GM19397 (cell line): ENCODE results near the gene ASTN2.

Experiments used
- ATAC-seq: cut with Tn5 transposase; IDR thresholded peaks from one replicate; pipeline ENCODE4 v1.9.1; 2021; ENCODE audit warnings: mild to moderate bottlenecking, moderate library complexity; ENCODE audit not compliant: unreplicated experiment

The ASTN2 gene

DNA sequence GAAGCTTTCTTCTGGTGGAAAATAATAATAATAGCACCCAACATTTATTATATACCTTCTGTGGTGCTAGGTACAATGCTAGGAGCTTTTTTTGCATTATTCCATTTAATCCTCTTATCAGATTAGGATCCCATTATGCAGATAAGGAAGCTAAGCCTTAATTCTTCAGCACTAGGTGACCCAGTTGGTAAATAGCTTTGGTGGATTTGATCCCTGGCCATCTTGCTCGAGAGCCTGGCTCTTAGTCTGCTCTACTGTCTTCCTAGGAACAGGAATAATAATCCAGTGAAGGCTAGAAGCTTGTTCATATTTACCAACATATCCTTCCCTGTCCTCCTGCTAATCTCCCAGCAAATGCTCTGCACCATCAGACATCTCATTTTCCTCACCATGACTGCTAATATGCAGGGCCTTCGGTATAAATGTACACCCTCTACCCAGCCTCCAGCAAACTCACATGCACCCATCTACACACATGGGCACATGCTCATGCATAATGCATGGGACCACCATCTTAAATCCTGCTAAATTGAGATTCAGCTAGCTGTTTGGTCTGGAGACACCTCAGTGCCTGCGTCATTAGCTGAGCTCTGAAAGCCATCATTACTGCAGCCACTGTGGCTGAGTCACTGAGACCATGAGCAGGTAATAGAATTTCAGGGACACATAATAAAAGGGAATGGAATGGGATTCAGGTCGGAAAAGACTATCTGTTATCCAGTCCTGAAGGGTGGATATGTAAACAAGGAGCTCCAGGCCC is 640.3 kb downstream of the ASTN2 start:
- no peak for ATAC-seq

DNA sequence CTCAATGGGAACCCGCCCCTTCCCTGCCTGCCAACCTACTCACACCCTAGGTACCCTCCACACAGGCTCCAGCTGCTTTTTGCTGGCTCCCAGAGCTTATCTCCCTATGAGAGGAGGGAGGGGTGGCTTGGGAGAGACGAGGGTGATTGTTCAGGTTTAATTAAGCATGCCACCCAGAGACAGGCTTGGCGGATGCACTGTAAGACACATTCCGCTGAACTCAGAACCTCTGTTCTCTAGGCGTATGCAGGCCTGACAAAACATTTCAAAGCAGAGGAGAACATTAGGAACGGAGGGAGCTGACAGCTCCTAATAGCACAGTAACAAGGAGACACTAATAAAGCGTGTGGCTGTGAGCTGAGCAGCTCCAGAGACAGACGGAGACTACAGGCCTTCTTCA is 647.6 kb downstream of the ASTN2 start:
- no peak for ATAC-seq

DNA sequence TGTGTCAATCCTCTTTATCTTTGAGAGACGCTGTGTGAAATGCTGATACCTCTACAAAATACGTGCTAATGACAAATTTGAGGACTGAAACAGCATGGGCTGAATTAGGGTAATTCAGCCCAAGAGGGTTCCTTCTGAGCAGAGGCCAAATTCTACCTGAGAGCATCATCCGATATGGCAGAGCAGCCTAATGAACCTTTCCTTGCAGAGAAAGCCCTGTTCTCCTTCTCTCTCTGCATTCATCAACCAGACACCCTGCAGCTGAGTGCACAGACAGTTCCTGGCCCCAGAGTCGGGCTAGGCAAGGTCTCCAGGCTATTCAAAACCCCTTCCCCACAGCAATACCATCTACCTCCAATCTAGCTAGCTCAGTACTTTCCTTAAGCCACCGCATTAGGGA is 649.8 kb downstream of the ASTN2 start:
- no peak for ATAC-seq

DNA sequence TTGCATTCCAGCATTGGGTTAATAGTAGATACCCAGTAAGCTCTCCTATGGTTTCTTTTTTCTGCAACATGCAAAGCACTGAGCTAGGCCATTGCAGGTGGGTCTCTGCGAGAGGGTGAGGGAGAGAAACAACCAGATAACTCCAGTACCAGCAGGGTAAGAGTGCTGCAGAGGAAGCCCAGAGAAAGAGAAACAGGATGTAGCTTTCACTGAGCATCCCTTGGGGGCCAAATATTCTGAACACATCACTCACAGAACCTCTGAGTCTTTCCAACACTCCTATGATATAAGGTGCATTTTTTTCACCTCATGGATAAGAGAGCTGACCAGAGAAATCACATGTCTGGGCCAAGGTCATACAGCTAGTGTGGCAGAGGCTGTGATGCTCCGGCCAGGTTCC is 651.1 kb downstream of the ASTN2 start:
- ATAC-seq, result no peak

DNA sequence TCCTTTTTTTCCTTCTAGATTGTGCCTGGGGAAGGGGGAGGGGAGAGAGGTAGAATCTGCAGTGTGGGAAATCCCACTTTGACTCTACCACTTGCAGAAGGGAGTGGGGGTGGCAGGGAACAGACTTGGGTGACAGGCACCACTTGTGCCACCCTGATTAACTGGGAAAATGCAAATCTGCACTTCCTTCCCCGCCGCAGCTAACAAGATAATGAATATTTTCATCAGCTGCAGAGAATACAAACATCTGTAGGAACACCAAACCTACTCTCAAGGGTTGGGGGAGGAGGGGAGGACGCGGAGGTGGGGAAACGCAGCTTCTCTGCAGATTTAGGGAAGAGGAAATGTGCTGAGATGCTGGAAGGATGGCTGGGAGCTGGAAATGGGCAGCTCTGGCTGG is 654.2 kb downstream of the ASTN2 start:
- ATAC-seq, result no peak

DNA sequence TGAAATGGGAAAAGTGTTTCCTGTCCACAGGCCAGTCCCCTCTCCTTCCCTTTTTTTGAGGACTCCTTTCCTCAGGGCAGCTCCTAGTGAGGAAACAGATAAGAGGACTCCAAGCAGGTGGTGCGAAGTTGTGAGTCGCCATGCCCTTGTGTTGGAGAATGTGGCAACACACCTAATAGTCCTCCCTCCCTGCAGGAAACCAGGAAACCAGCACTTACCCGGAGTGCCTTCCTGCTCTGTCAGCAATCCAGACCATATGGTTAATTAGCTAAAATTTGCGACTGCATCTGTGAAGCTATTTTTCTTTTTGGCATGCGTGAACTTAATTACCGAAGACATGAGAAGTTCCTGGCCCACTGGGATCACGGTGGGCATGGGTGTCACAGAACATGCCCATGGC is 657.8 kb downstream of the ASTN2 start:
- ATAC-seq, result no peak

DNA sequence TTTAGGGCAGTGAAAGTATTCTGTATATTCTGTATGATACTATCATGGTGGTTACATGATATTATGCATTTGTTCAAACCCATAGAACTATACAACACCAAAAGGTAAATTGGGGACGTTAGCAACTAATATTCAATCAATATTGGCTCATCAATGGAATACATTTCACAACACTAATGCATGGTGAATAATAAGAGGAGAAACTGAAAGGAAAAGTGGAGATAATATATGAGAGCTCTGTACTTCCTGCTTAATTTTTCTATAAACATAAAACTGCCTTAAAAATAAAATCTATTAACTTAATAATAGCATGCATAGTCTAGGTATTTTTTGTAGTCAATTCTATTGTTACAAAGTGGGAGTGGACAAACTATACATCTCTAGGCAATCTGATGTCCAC is 661.5 kb downstream of the ASTN2 start:
- no peak for ATAC-seq

DNA sequence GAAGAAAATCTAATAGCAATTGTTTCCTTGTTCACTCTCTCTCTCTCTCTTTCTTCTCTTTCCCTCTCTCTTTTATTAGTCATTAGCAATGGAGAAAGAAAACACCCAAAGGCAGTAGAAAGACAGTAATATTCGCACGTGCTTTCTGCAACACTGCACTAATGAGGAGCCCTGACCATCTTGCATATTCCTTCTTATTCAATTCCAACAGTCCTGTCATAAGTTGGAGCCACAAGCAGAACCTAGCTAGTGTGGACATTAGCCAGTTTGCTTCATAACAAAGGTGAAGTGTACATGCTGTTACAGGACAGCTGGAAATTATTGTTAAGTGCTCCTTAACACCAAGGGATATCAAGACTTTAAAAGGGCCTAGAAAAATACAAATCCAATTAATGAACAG is 664.3 kb downstream of the ASTN2 start:
- no peak for ATAC-seq

DNA sequence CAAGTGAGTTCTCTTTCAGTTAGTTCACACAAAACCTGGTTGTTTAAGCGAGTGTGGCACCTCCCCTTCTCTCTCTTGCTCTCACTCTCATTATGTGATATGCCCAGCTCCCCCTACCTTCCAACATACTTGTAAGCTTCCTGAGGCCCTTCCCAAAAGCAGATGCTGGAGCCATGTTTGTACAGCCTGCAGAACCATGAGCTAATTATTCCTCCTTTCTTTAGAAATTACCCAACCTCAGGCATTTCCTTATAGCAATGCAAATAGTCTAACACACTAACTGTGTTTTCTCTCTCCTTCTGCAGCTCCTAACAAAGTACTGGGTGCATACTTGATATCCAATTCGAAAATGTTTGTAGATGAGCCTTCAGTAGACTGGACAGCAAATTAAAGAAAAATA is 665.1 kb downstream of the ASTN2 start:
- ATAC-seq, result no peak

DNA sequence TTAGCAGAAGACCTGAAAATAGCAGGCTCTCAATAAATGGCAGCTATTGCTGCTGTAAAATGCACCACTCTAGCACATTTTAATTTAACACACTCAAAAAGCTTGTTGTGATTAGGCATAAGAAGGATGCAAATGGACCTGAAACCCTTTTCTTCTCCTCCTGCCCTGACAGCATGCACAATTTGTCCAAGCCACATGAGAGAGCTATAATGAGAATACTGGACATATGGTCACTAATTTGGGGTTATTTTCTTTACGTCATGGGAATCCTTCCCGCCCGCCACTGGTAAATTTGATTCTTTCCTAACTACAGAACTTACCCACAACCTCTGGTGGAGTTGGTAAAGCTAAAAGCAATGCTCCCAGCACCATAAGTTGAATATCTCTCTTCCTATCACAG is 665.7 kb downstream of the ASTN2 start:
- ATAC-seq, result no peak

DNA sequence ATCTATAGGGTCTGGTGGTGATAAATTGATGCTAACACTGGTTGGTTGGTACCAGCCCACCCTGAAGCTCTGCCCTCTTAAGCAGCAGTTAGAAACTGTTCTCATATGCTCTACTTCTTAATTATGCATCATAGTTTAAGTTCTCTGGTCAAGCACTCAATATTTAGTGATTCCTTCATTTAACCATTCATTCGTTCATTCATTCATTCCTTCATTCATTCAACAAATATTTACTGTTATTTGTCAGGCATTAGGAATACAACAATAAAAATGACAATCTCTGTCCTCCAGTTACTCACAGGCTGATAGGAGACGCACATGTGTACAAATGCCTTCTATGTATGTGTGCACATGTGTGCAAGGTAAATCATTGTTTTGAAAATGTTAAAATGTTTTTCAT is 673.1 kb downstream of the ASTN2 start:
- no peak for ATAC-seq

DNA sequence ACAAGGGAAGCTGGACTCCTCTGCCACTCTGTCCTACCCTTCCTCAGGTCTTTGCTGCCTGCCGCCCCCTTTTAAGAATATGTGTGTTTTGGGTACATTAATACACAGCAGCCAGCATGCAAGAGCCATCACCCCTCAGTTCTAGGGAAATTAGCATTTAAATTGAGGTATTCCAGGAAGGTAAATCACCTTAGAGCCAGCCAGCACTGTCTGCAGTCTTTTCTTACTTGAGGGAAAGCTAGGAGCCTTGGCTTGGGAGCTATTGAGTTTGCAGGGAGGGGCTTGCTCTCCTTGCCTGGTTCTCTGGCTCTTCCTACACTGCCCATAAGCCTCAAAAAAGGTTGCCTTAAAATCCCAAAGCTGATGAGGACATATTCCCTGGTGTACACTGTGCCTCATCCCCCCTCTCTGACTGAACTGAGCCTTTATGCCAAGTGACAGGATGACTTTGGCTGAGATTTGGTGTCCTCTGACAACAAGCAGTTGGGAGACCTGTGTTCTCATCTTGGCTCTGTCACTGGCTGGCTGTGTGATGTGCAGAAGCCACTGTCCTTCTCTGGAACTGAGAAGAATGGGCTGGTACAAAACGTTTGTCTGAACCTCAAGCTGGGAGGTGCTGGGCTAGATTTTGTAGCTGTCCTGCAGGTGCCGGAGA is 673.6 kb downstream of the ASTN2 start:
- ATAC-seq, result no peak

DNA sequence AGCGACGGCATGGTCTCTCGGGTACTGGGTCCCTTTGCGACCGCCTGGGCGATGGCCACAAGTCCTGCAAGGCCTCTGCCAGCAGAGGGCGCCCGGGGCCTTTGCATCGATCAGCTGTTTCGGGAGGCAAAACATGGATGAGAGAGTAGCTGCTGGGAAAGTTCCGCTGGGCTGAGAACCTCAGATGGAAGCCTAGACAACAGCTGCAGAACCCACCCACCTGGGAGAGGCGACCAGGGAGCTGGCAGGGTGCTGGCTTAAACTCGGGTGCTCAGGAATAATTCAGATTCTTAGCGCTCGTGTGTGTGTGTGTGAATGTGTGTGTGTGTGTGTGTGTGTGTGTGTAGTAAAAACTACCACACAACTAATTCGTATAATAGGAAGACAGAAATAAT is 677.7 kb downstream of the ASTN2 start:
- ATAC-seq, result peak; percentile 56

DNA sequence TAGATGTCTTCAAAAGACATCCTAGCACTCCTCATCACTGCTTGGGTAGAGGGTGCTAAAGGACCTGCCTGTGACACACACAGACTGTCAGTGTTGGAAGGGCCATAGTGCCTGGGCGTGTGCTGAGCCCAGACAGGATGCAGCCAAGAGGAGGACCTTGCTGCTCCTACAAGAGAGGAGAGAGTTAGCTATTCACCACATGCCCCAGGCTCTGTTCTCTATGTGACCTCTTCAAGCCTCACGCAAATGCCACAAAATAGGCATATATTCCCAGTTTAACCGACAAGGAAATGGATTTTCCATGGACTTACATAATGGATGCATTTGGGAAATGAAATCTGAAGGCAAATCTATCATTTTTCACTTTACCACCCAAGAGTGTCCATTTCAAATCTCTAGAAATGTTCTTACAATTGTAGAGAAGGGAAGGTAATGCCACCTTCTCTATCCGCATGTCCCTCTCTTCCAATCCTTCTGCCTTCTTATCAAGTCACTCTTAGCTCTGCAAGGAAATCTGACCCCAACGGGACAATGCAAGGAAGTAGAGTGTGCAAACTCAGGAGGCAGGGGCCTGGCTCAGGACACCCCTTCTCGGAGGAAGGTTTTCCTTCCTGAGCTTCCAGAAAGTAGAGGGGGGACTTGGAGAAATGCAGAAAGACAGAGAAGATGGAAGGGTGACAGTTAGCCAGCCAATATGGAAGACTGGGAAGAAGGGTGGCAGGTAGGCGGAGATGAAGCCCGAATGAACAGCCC is 678.3 kb downstream of the ASTN2 start:
- ATAC-seq, result no peak

DNA sequence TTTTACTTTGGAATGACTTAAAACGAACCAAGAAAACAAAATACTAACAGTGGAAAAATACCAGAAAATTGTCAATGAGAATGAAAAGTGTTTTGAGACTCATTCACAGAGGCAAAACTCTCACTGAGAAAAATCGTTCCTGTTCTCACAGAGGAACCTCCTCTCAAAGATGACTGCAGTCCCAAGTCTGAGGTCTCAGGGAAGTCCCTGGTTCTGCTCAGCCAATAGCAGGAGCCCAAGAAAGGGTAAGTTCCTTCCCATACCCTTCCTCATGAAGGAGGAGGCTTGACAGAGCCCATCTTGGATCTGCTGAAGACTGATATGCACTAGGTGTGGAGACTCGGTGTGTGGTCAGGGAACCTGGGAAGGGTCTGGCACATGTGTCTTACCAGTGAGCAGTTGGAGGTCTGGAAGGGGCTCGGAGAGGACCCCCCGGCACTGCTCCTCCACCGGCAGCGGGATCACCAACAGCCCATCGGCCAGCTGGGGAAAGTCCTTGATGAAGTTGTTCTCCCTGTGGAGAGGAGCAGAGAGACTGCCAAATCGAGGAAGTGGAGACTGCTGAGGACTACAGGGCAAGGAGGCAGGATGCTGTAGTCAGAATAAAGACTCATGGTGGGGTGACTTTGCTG is 681.7 kb downstream of the ASTN2 start:
- no peak for ATAC-seq

DNA sequence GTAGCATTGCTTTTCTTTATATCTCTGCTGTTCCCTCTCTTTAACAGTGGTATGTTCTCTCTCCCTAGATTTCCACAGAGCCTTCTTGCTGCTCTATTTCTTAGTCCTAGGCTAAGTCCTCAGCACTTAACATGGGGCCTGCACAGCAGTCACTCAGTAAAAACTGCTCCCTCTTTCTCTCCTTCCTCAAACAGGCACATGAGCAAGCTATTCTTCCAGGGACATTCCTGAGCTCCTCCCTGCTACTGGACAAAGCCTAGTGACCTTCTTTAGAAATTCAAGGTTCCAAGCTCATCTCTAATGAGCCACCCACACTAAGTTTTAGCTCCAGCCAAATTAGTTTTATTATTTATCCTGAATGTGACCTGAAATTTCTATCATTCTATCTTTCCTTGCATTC is 688.3 kb downstream of the ASTN2 start:
- no peak for ATAC-seq

DNA sequence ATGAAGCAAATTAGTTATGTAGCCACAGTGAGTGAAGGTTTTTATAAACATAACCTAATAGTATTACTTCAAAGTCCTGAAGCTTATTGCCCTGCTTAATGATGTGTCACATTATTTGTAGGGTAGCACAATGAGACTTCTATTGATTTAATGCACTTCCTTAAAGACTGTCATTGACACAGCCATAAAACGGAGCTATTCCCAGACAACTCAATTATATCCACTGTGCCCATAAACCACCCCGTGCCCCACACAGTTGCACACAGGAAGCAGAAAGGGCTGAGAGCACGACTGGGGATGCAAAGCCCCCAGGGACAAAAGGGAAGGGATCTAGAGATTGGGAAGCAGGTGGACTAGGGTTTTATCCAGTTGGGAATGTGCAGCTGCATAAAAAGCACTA is 690.7 kb downstream of the ASTN2 start:
- no peak for ATAC-seq

DNA sequence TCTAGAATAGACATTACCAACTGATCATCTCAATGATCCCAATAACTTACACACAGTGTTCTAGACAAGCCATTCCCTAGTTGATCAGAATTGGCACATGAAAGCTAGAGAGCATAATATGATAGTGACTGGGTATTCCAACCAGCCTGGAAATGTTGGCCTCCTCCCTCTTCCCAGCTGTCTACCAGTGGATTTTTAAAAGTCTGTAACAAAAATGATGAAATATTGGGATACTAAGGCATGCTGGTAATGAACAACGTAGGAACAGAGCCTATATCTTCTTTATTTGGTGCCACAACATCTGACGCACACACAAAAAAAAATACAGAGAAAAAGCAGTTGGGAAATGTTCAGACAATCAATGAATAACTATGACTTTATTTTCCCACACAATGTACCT is 692.9 kb downstream of the ASTN2 start:
- no peak for ATAC-seq

DNA sequence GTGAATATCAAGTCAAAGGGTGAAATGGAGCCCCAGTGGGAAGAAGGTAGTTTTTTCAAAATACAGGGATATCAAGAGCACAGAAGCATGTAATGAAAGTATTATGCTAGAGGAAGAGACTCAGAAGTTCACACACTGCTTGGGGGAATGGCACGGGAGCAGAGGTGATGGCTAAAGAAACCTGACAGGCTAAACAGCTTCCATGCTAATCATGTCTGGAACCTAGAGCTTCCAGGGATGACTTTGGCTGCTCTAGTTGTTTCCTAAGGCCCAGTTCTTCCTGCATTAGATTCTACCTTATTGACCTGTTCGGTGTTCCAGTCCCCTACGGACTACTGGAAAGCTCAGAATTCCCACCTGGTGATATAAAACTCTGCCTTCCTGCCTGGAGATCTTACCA is 693.4 kb downstream of the ASTN2 start:
- no peak for ATAC-seq

DNA sequence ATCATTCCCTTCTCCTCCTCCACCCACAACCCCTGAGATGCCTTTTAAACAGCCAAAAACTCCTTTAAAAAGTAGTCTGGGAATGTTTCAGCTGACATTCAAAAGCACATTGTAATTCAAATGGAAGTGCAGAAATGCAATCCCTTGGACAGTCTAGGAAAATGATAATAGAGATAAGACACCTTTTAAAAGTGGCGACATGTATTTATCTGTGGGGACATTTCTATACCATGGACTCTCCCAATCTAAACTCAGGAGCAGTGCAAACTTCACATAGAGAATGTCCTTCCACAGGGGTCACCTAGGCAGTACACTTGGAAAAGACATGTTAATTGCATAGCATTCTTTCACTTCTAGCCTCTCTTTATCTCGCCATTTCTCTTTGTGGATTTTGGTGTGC is 694.7 kb downstream of the ASTN2 start:
- ATAC-seq, result no peak

DNA sequence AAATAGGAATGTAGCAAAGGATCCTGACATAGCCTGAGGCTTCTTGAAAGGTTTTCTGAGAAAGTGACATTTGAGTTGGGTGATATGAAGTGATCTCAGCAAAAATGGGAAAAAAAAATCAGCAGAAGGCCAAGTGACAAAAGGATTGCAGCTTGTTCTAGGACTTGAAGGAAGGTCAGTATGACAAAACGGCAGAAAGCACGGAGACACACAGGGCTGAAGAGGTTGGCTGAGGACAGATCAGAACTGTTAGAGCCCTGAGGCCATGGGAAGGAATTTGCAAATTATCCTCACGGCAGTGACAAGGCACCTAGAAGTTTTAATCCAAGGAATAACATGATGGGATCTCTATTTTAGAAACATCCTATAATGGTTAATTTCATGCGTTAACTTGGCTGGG is 696.7 kb downstream of the ASTN2 start:
- ATAC-seq, result no peak

DNA sequence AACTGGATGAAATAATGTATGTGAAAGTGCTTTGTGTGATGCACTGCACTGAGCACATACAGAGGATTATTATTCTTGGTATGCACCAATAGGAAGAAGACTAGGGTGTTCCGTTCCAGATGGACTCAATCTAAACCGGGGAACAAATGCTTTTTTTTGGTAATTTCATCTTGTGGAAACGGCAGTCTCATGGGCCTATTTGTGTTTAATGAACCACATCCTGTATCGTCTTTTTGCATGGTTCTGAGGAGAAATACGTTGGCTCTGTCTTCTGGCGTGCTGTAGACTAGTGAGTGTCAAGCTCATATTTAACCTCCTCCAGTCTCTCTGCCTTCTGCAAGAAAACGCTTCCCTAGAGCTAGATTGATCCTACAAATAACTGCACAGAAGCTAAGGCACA is 697.7 kb downstream of the ASTN2 start:
- no peak for ATAC-seq
